Measurements from ENCODE around the gene XXYLT1.

Gene XXYLT1

DNA sequence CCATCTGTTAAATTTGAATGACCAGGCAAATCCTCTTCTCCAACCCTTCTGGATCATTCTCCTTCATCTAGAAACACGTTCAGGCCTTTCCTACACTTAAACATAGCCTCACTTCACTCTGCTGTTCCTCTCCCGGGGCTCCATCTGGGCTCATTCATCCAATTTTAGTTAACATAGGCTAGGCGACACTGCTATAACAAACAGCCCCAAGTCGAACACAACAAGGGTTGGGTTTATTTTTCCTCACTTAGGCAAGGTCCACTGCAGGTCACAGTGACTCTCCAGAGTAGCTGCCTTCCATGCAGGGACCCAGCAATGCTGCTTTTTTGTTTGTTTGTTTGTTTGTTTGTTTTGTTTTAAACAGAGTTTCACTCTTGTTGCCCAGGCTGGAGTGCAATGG, 250.8 kb downstream of the XXYLT1 start:
- no peak for DNase-seq

DNA sequence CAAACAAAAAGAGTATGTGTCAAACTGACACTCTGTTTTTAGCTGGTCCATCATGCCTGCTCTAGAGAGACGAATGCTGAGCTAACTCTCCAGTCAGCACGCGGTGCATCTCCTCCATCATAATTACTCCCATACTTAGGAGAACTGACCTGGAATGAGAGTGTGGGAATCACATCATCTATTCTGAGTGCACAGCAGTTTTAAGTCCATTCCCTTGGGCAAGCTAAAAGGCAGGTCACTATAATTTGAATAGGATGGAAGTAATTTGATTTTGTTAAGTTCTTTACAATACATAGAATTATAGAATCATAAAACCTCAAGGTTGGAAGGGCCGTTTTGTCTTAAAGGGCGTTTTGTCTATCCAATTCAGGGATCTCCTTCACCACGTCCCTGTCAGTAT, 251.6 kb downstream of the XXYLT1 start:
- no peak for DNase-seq

Measured in NCI-H1417 (cell line).